Activated CD4-positive, alpha-beta T cell treated with anti-CD3 and anti-CD28 coated beads for 24 hours (primary cell): ENCODE measurements around the gene EPHX1.
"Not testable (repeated sequence)": the region's sequence is repeated elsewhere in the genome, so short reads cannot be mapped to it uniquely, and the experiment has no call there.

Experiments used
- DNase-seq, 2 donors: peaks; one replicate each; pipeline ENCODE4 v3.0.0-alpha.2; 2020; ENCODE audit warnings: low read depth in 2 of 2

The EPHX1 gene

GRCh38 chr1:225809842-225810578 lies at the start of gene EPHX1:
EPHX1 (plus strand) TSS chr1:225810124; CDS start chr1:225828730, 18,606 bp downstream.
- DNase-seq = peak; percentile 54 to 70

DNA sequence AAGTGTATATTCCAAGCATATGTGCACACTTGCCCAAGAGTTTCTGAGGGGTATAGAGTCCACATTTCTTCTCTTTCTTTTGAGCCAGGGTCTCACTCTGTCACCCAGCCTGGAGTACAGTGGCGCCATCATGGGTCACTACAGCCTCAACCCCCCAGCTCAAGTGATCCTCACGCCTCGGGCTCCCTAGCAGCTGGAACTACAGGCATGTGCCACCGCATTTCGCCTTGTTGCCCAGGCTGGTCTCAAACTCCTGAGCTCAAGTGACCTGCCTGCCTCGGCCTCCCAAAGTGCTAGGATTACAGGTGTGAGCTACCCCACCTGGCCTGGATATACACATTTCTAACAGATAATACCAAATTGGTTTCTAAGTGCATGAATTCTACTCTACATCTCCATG lies 49.4 kb upstream of the EPHX1 start:
- DNase-seq = no peak

GRCh38 chr1:225761395-225761794 lies 48.5 kb upstream of the EPHX1 start:
- DNase-seq = not testable (repeated sequence)

GRCh38 chr1:225762002-225762441 lies 47.9 kb upstream of the EPHX1 start:
- no peak for DNase-seq

DNA sequence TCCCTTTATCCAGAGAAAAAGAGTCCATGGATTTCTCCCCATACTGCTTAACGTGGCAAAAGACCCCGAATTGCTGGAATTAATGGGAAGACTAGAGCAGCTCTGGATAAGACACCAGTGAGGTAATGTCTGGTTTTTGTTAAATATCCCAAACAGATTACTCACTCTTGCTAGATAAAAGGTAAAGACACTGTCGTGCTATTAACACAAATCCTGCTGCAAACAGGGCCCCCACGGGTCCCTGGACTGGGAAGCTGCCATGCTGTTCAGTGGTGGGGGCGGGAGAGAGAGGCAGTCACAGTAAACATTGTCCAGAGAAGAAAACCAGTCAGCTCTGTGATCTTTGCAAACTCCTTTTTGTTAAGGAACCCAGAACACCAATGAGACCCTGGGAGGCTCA lies 47.5 kb upstream of the EPHX1 start:
- no peak for DNase-seq

DNA sequence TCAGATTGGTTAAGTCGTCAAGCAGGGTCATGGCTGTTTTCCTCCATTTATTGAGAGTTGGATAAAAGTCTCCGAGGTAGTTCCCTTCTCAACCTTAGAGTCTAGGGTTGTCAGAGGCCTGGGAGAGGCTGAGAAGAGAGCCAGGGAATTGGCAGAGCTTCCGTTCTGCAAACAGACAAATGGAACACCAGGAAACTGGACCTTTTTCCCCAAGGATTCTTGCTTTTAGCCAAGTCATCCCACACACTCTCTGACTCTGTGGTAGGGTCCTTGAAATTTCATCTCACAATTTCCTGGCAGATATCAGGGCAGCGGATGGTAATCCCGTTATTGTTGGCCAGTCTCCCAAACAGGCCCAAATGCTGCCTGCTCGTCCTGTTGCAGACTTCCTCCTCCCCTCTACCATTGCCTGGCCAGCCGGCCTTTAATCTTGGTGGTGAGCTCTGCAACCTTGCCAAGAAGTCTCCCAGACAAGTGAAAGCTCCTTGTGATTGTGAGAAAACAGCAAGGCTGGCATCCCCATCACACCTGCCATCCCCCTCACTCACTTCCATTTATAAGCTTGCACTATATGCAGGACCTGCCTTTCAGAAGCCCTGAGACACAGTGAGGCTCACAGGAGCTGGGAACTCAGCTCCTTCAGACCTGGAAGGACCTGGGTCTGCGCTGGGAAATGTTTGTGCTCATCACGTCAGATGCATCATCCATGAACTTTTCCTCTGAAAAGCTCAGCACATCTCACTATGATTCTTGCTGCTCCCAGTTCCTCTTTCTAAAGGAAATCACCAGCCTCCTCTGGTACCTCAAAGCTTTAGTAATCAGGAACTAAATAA lies 46.0 kb upstream of the EPHX1 start:
- no peak for DNase-seq

DNA sequence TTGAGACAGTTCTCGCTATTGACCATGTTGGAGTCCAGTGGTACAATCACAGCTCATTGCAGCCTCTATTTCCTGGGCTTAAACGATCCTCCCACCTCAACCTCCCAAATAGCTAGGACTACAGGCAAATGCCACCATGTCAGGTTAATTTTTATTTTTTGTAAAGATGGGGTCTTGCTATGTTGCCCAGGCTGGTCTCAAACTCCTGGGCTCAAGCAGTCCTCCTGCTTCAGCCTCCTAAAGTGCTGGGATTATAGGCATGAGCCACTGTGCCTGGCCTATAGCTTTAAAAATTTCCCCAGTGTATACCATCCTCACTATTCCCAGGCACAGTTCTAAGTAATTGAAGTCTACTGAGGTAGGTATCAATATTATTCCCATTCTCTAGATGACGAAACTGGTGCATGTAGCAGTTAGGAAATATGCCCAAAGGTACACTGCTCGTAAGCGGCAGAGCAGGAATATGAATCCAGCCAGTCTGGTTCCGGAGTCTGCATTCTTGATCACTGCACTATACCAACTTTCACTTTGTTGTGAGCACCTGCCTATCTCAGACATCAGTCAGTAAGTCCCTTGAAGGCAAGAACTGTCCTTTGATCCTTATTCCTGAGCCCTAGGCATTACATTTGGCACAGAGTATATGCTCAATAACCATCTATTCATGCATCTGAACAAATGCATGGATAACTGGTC lies 43.8 kb upstream of the EPHX1 start:
- no peak for DNase-seq

DNA sequence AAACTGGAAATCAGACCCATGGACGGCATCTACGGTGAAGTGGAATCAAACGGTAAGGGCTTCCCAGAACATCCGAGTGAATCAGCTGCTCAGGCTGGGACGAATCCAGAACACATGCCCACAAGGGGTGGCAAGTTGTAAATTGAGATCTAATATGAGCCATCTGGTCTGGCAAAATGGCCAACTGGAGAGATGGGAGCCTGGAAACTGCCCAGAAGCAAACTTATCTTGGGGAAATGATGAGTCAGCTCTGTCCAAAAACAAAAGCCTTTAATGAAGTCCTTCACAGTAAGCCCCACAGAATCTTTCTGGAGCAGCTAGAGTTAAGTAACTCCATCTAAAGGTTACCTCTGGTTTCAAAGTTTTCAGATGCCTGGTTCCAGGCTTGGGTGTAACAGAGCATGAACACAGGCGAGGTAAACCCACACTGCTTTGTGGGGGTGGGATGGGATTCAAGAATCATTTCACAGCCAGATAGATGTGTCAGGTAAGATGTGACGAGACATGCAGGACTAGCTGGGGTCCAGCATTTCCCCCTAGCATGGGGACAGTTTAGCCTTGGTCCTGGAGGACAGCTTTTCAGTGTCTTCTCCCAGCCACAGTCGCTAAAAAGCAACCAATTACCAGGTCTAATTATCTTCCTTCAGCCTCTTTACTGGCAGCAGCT lies 42.8 kb upstream of the EPHX1 start:
- no peak for DNase-seq

DNA sequence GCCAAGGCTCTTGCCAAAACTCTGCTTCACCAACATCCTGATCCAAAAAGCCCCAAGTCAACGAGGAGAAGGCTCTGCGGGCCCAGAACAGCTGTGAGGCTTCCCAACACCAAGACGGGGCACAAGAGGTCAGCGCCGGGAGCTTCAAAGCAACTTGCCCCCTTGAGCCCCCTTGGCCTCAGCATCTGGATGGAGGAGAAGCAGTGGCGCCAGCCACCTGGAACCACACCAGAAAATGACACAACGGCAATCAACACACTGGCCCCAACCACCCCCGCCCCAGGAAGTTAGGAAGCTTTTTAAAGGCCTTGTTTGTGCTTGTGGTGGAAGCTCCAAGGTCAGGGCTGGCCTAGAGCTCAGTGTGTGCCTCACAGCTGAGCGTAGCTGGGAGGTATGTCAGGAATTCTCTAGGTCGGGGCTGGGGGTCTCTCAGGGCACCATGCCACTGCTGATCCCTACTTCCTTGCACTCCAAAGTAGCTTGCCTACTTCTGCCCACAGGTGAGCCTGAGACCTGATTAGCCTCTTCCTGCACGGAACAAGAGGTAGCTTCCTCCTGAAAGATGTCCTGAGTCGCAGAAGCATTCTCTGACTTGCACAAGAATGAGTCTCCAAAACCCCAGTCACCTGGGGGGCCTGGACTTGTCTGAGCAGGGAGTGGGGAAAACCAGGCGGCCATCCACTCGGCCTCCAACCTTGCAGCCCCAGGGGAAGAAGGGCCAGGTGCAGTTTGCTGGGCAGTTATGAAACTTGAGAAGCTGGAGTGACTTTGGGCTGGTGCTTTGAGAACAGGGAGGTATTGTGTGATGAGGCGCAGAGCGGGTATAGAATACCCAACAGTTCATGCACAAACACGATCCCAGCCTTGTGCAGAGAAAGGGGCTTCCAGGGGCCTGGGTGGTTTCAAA lies 42.0 kb upstream of the EPHX1 start:
- DNase-seq = no peak

DNA sequence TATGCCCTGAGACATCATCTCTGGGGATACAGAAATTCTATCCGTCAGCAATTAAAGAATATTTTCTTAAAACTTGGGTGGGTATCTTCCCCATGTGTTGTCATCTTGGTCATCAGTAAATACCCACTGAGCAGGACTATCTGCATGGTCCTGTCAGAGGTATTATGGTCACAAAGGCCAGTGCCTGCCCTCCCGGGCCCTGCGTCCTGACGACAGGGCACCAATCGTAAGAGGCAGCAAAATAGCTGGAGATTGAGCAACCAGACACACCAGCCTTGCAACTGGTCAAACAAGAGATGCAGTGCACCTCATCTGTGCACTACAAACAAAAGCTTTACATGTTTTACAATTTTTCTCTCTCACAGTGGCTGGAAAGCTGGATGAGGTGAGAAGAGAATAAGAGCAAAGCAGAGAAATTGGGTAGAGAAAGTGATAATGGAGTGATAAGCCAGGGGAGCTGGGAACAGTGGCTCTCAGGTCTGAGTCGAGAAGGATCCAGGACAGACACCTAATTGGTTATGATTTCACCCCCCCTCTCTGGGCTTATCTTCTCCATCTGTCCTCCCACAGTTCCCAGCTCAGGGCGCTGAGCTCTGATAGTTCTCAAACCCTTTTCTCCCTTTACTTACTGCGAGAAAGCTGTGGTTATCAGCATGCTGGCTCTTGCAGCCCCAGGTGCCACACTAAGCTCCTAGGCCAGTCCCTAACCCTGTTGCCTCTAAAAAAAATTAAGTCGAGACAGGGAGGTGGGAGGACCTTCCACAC lies 41.1 kb upstream of the EPHX1 start:
- no peak for DNase-seq

GRCh38 chr1:225769687-225770086 lies 40.2 kb upstream of the EPHX1 start:
- no peak for DNase-seq

- DNase-seq = no peak
Measured at GRCh38 chr1:225770561-225771248, 39.2 kb upstream of the EPHX1 start.

DNA sequence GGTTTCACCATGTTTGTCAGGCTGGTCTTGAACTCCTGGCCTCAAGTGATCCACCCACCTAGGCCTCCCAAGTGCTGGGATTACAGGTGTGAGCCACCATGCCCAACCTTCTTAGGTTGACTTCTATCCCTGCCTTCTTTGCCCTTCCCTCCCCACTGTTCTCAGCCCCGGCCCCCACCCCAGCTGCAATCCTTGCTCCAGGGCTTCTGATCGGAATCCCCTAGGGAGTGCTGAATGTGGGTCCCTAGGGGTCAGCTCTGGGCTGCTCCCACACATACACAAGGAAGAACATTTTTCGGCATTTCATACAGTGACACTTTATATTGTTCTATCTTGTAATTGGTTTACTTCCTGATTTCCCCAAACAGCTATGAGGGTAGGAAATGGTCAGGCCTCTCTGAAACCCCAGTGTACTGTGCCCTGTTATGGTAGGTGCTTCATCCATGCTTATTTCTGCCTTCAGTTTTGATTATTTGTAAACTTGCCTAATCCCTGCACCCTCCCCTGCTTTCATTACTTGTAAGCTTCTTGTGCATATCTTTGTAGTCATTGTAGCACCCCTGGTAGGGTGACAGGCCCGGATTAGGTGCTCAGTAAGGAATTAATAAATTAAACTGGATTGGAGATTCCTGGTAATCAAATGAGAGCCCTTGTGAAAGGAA lies 38.1 kb upstream of the EPHX1 start:
- no peak for DNase-seq

DNA sequence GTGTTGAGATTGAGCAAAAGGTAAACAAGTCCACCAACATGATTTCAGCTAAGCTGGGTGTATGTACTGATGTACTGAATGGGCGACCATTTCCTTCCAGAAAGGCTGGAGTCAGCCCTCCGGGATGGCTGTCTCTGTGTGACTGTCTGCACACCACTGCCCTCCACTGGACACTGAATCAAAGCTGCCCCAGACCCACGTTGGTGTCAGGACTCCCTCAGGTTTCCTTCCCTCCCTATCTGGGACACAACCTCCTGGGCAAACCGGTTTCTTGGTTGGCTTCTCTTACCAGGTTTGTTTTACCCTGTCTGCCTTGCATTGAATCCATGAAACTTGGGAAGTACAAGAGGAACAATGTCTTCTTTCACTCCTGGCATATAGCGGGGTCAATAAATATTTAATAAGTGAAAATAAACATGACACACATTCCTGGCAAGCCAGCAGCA lies 37.6 kb upstream of the EPHX1 start:
- peak; percentile 7 to 26 for DNase-seq

- DNase-seq = no peak
Measured at GRCh38 chr1:225772848-225773247, 37.1 kb upstream of the EPHX1 start.

DNA sequence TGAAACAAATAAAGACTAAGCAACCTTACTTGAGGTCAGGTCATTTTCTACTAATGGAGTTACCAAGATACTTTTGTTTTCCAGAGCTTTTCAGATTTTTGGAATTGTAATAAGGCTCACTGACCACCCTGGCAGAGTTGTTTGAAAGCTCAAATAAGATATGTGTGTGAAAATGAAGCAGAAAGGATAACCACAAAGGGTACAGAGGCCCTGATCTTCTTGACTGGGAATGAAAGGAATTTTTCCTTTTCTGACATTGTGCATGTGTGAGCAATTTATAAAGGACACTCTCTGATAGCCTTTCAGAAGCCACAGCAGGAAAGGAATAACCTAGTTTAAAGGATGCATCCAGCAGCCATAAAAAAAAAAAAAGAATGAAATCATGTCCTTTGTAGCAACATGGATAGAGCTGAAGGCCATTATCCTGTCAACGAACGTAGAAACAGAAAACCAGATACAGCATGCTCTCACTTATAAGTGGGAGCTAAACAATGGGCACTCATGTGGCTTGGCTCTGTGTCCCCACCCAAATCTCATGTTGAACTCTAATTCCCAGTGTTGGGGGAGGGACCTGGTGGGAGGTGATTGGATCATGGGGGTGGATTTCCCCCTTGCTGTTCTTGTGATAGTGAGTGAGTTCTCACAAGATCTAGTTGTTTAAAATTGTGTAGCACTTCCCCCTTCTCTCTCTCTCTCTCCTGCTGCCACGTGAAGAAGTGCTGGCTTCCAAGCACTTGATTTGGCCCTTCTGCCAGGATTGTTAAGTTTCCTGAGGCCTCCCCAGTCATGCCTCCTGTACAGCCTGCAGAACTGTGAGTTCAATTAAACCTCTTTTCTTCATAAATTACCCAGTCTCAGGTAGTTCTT lies 35.4 kb upstream of the EPHX1 start:
- no peak for DNase-seq

DNA sequence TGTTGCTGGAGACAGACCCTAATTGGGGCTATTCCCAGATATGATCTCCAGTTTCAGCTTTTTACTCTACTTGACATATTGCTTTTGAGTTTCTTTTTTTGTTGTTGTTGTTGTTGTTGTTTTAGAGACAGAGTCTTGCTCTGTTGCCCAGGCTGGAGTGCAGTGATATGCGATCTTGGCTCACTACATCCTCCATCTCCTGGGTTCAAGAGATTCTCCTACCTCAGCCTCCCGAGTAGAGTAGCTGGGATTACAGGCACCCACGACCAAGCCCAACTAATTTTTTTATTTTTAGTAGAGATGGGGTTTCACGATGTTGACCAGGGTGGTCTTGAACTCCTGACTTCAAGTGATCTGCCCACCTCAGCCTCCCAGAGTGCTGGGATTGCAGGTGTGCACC lies 33.6 kb upstream of the EPHX1 start:
- DNase-seq = no peak

DNA sequence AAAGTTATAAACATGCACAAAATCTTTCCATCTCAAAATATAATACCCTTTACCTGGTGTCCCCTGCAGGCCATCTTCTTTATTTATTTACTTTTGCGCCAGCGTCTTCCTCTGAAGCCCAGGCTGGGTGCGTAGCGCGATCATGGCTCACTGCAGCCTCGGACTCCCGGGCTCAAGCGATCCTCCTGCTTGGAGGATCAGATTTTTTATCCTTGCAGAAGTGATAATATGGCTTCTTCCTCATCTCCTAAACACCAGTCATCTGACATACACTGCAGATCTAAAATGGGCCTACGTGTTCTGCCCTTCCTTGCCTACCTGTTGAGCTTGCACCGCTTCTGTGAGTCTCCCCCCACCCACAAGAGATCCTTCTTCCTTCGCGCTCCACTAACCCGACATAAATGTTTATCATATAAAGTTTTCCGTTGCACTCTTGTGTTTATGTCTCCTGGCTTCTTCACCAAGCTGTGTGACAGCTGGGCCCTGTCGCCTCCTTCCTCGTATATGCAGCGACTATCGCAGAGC lies 32.8 kb upstream of the EPHX1 start:
- DNase-seq = peak in 1 of 2 donors; percentile 6
